Caco-2 (cell line): ENCODE results near the gene NBEAL2. TPM values are rescaled to one million over a fixed set of nuclear protein-coding genes. Genes with fewer than 3 reads are reported as not detected.

Source experiments
- BruUV-seq: library from RNA; stranded (reverse); fragments of 400-500 nt; replicated peaks from 2 replicates; lab custom pipeline; 2021; lab: Mats Ljungman, UMichigan
- CTCF ChIA-PET: fragments of 300-600 bp; sonication (Branson Sonifier 250); formaldehyde crosslinking; loops from one replicate; lab custom pipeline; 2022; ENCODE audit warnings: antibody characterized with exemption; lab: Charles Lee
- POLR2A ChIA-PET: fragments of 300-600 bp; sonication (Branson Sonifier 250); formaldehyde crosslinking; loops from one replicate; lab custom pipeline; 2022; ENCODE audit warnings: antibody characterized with exemption; lab: Charles Lee
- DNase-seq, 2 experiments: peaks; one replicate each; pipeline versions ENCODE4 v3.0.0 to v3.0.0-alpha.2; 2020 to 2022
- H3K27me3 ChIP-seq: replicated peaks from 2 replicates; pipeline ENCODE4 v1.6.0; 2011; ENCODE audit warnings: low read length; ENCODE audit not compliant: control insufficient read depth, insufficient read depth
- H3K36me3 ChIP-seq: 2 replicates; pipeline ENCODE4 v1.5.1; 2011; ENCODE audit warnings: low read length; ENCODE audit not compliant: control insufficient read depth, insufficient read depth
- H3K4me1 ChIP-seq: fragments of 250-450 bp; sonication (Bioruptor Pico); 2 replicates; pipeline ENCODE4 v1.5.1; 2020; ENCODE audit warnings: mild to moderate bottlenecking
- H3K4me3 ChIP-seq: 2 replicates; pipeline ENCODE4 v1.5.1; 2011; ENCODE audit warnings: low read depth, mild to moderate bottlenecking, control low read depth, low read length
- H3K9me3 ChIP-seq: fragments of 250-450 bp; sonication (Bioruptor Pico); 2 replicates; pipeline ENCODE4 v1.5.1; 2020; ENCODE audit warnings: mild to moderate bottlenecking, moderate library complexity
- H3K27ac Mint-ChIP-seq: one replicate; pipeline ENCODE4 v1.8.0; 2022; ENCODE audit warnings: mixed read lengths; ENCODE audit not compliant: unreplicated experiment
- H3K27me3 Mint-ChIP-seq: one replicate; pipeline ENCODE4 v1.8.0; 2022; ENCODE audit warnings: mixed read lengths; ENCODE audit not compliant: insufficient read depth, unreplicated experiment
- H3K36me3 Mint-ChIP-seq: one replicate; pipeline ENCODE4 v1.8.0; 2022; ENCODE audit warnings: mild to moderate bottlenecking, mixed read lengths; ENCODE audit not compliant: insufficient read depth, unreplicated experiment
- H3K4me1 Mint-ChIP-seq: one replicate; pipeline ENCODE4 v1.8.0; 2022; ENCODE audit warnings: low read depth, mixed read lengths; ENCODE audit not compliant: unreplicated experiment
- H3K4me3 Mint-ChIP-seq: one replicate; pipeline ENCODE4 v1.8.0; 2022; ENCODE audit warnings: mild to moderate bottlenecking, moderate library complexity, mixed read lengths; ENCODE audit not compliant: unreplicated experiment
- H3K9me3 Mint-ChIP-seq: one replicate; pipeline ENCODE4 v1.8.0; 2022; ENCODE audit warnings: mixed read lengths; ENCODE audit not compliant: unreplicated experiment
- intact Hi-C: fragments of 100-400 bp; cut with micrococcal nuclease; formaldehyde crosslinking; loops from one replicate; pipeline ENCODE4 v1.10.0; 2022; ENCODE audit not compliant: unreplicated experiment
- total RNA-seq: library from RNA; stranded (reverse); gene quantifications from 2 replicates; pipeline ENCODE4 v1.2.3, GENCODE V29; 2022
- TF ChIP-seq, protein P1 (sequence below), 2 experiments: fragments of 200-600 bp in 1 of 2; IDR thresholded peaks; 1 replicate in 1 of 2; 2 replicates in 1 of 2; pipeline versions ENCODE4 v1.5.1 to v1.8.0; 2011 to 2022; ENCODE audit warnings: antibody characterized with exemption in 1 of 2, control low read depth in 1 of 2, inconsistent platforms in 1 of 2, low read depth in 1 of 2, low read length in 1 of 2, mild to moderate bottlenecking in 1 of 2, moderate library complexity in 1 of 2; ENCODE audit not compliant: insufficient read depth in 1 of 2, severe bottlenecking in 1 of 2, unreplicated experiment in 1 of 2

NBEAL2 gene
- total RNA-seq, 1 experiment from 2014 or later = 62.4 TPM

DNA sequence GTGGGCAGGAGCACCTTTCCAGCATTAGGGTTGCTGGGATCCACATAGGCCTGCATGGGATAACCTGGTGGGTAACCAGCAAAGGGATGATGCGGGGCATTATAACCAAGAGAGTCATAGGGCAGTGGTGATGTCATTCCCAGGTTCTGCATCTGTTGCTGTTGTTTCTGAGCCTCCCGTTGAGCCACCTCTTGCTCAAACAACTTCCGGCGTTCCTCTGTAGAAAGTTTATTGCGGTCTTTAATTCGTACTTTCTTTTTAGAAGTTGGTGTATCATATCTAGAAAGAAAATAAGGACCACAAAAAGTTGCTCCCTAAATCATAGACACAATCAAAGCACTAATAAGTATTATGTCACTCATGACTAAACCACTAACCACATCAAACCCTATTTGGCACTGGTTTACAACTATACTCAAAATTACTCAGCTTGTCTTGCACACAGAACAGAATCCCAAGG, 77.8 kb downstream of the NBEAL2 start:
- DNase-seq = no peak
- no peak overlapping the region for H3K27ac Mint-ChIP-seq
- Histone ChIP-seq H3K4me3 (no peak overlapping the region), H3K4me1 (no peaks in the 10 kb centered on the region), H3K9me3 (no peaks in the 10 kb centered on the region), H3K36me3 (no peaks in the 10 kb centered on the region; the same call in 1 of the 2 replicates), H3K27me3 (no peaks in the 10 kb centered on the region)
- TF ChIP-seq, protein P1, sequence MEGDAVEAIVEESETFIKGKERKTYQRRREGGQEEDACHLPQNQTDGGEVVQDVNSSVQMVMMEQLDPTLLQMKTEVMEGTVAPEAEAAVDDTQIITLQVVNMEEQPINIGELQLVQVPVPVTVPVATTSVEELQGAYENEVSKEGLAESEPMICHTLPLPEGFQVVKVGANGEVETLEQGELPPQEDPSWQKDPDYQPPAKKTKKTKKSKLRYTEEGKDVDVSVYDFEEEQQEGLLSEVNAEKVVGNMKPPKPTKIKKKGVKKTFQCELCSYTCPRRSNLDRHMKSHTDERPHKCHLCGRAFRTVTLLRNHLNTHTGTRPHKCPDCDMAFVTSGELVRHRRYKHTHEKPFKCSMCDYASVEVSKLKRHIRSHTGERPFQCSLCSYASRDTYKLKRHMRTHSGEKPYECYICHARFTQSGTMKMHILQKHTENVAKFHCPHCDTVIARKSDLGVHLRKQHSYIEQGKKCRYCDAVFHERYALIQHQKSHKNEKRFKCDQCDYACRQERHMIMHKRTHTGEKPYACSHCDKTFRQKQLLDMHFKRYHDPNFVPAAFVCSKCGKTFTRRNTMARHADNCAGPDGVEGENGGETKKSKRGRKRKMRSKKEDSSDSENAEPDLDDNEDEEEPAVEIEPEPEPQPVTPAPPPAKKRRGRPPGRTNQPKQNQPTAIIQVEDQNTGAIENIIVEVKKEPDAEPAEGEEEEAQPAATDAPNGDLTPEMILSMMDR (IDR thresholded peaks at IDR 0.05; ENCODE audit: insufficient read depth in 1 of 2, low read depth in 1 of 2, low read length in 1 of 2, severe bottlenecking in 1 of 2, unreplicated experiment in 1 of 2) = no peak
- H3K27me3 Mint-ChIP-seq = no peaks in the 10 kb centered on the region
- no peak overlapping the region for H3K4me3 Mint-ChIP-seq
- H3K4me1 Mint-ChIP-seq = peaks cover 5% of the 10 kb centered on the region
- POLR2A ChIA-PET = no interaction called here
- H3K36me3 Mint-ChIP-seq = peaks cover 44% of the 10 kb centered on the region
- no peaks in the 10 kb centered on the region for H3K9me3 Mint-ChIP-seq
- intact Hi-C loops = no loop called here
- CTCF ChIA-PET = no interaction called here
- no TSS peak for BruUV-seq

Other genes starting within 250 kb of the NBEAL2 start
- 13.0 and 13.8 TPM in 2 replicates for gene MYL3, start 116.2 kb upstream of the NBEAL2 start, total RNA-seq
- 5.1 and 6.8 TPM in 2 replicates for gene PTH1R, start 101.9 kb upstream of the NBEAL2 start, total RNA-seq
- 52.7 and 60.8 TPM in 2 replicates for gene CCDC12, start 2.9 kb upstream of the NBEAL2 start, total RNA-seq
- 47.6 and 48.8 TPM in 2 replicates for gene SETD2, start 184.4 kb downstream of the NBEAL2 start, total RNA-seq